Cardiac fibroblast (primary cell): ENCODE measurements around the gene PPP6R2.
"Not testable (repeated sequence)": the region's sequence is repeated elsewhere in the genome, so short reads cannot be mapped to it uniquely, and the experiment has no call there.

Experiments
- DNase-seq, 2 donors: peaks; one replicate each; pipeline versions ENCODE4 v3.0.0 to v3.0.0-alpha.2; 2010; ENCODE audit warnings: low read depth in 2 of 2
- H3K4me3 ChIP-seq, 2 donors: replicated peaks in 1 of 2; 1 replicate in 1 of 2; 2 replicates in 1 of 2; pipeline ENCODE4 v1.5.1; 2011; ENCODE audit warnings: low read depth in 2 of 2, low read length in 2 of 2, mild to moderate bottlenecking in 2 of 2, moderate library complexity in 1 of 2
- CTCF ChIP-seq: IDR thresholded peaks from one replicate; pipeline ENCODE4 v1.5.1; 2011; ENCODE audit warnings: low read depth, mild to moderate bottlenecking, low read length, inconsistent platforms

PPP6R2 gene

GRCh38 chr22:50319503-50319951 is 23.6 kb upstream of the PPP6R2 start:
- TF ChIP-seq CTCF, result no peak
- no peak overlapping the region for H3K4me3 ChIP-seq
- no peak for DNase-seq

DNA sequence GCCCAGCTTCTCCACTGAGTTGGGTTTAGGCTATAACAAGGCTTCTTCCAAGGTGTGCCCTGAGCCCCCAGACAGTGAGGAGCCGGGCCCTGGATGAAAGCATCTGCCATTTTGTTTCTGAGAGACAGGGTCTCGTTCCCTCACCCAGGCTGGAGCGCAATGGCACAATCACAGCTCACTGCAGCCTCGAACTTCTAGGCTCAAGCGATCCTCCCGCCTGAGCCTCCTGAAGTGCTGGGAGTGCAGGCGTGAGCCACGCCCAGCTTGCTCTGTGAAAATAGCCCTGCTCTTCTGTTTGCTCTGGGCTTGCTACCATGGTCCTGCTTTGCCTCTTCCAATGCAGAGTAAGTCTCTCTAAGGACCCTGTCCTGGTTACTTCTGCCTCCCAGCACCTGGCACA is 23.0 kb upstream of the PPP6R2 start:
- DNase-seq, result no peak
- no peak overlapping the region for H3K4me3 ChIP-seq
- no peak for TF ChIP-seq CTCF

GRCh38 chr22:50320671-50321325 is 22.3 kb upstream of the PPP6R2 start:
- TF ChIP-seq CTCF, result no peak
- no peak for DNase-seq
- no peak overlapping the region for H3K4me3 ChIP-seq

GRCh38 chr22:50322382-50323104 is 20.6 kb upstream of the PPP6R2 start:
- H3K4me3 ChIP-seq, DNase-seq: not testable (repeated sequence)

DNA sequence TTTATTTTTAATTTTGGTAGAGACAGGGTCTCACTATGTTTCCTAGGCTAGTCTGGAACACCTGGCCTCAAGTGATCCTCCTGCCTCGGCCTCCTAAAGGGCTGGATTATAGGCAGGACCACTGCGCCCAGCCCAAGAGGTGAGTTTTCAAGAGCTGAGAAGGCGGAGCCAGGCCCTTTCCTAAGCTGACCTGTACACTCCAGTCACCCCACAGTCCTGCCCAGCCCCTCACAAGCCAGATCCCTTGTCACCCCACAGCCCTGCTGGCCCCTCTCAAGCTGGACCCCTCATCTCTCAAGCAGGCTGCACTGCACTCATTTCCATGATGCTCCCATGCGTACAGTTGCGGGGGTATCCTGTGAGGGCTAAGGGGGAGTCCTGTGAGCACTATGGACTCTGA is 19.2 kb upstream of the PPP6R2 start:
- no peak for TF ChIP-seq CTCF
- no peak overlapping the region for H3K4me3 ChIP-seq
- no peak for DNase-seq

- no peak for DNase-seq
- no peak for TF ChIP-seq CTCF
- H3K4me3 ChIP-seq, result peak overlapping the region in 1 of 2 donors; percentile 60
Measured at GRCh38 chr22:50325444-50326224, 17.5 kb upstream of the PPP6R2 start.

GRCh38 chr22:50326225-50326955 is 16.7 kb upstream of the PPP6R2 start:
- peak in 1 of 2 donors; percentile 14 for DNase-seq
- H3K4me3 ChIP-seq, result peak overlapping the region; percentile 55 to 60
- no peak for TF ChIP-seq CTCF
